Inflammatory macrophage treated with lipopolysaccharide for 1 hour (primary cell): Measurements from ENCODE around the gene CIB2.

Source experiments
- DNase-seq, 2 donors: peaks; one replicate each; pipeline ENCODE4 v3.0.0-alpha.2; 2020 to 2022

Gene CIB2

GRCh38 chr15:78149068-78149804, 18.0 kb upstream of the CIB2 start, which contains the start of gene IDH3A:
TSS of gene IDH3A (plus strand) at chr15:78149362. CDS start at chr15:78149404, 42 bp downstream.
- DNase-seq = peak; percentile 94 to 99

GRCh38 chr15:78148392-78149067, 17.3 kb upstream of the CIB2 start:
- no peak for DNase-seq

- no peak for DNase-seq
Measured at GRCh38 chr15:78147566-78147965, 16.3 kb upstream of the CIB2 start.

GRCh38 chr15:78146425-78147154, 15.3 kb upstream of the CIB2 start:
- DNase-seq = no peak

DNA sequence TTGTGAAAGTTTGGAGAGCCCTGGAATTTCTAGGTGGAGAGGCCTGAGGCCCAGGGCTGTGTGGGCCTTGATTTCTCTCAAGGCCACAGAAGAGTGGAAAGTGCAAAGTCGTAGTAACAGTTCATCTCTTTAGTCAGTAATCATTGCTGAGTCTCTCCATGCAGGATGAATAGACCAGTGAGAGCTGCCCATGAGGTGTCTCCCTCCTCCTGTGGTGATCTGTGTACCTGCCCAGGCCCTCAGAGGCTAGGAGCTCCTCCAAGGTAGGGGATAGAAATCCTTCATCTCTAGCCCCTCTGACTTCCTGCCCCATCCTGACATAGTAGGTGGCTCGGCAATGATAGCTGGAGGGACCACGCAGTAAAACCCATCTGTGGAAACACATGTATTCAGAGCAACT, 11.1 kb upstream of the CIB2 start:
- no peak for DNase-seq

DNA sequence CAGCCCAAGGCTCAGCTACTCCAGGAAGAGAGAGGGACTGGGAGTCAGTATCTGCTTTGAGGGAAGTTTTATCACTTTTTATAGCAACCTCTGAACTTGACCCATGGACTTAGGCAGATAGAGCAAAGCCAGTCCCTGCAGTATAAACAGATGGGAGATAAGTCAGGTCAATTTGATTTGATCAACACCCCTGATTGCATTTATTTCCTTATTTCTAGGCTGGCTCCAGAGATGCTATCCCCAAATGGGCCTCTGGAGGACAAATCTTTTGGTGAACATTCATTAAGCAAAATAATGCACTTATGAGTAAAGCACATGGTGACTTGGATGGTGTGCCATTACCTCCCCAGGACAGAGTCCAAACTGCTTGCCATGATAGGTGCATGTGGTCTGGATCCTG, 9.0 kb upstream of the CIB2 start:
- DNase-seq = no peak

DNA sequence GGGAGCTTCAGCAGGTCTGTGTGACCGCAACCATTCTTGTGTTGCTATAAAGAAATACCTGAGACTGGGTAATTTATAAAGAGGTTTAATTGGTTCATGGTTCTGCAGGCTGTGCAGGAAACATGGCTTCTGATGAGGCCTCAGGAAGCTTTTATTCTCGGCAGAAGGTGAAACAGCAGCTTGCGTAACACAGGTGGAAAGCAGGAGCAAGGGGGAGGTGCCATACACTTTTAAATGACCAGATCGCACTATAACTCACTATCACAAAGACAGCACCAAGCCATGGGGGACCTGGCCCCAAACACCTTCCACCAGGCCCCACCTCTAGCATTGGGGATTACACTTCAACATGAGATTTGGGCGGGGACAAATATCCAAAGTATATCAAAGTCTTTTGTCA, 8.3 kb upstream of the CIB2 start:
- DNase-seq = no peak

DNA sequence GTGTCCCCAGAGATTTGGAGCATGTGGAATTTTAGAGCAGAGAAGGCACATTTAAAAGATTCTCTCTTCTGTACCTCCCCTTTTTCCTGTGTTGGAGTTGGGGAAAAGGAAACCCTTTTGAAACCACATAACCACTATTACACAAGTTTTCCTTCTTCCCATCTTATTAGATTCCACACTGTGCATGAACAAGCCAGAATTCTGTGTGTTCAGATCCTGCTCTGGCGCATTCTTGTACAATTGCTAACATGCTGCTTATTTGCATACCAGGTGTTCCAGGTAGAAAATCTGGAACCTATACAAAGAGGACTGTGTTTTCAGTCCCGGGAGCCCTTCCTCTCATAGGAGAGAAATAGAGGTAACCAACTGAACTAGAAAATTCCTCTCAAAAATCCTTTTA, 2.6 kb upstream of the CIB2 start:
- no peak for DNase-seq

- no peak for DNase-seq
Measured at GRCh38 chr15:78130466-78131294, 565 bp downstream of the CIB2 start.

GRCh38 chr15:78129751-78130287, 1.4 kb downstream of the CIB2 start:
- no peak for DNase-seq

DNA sequence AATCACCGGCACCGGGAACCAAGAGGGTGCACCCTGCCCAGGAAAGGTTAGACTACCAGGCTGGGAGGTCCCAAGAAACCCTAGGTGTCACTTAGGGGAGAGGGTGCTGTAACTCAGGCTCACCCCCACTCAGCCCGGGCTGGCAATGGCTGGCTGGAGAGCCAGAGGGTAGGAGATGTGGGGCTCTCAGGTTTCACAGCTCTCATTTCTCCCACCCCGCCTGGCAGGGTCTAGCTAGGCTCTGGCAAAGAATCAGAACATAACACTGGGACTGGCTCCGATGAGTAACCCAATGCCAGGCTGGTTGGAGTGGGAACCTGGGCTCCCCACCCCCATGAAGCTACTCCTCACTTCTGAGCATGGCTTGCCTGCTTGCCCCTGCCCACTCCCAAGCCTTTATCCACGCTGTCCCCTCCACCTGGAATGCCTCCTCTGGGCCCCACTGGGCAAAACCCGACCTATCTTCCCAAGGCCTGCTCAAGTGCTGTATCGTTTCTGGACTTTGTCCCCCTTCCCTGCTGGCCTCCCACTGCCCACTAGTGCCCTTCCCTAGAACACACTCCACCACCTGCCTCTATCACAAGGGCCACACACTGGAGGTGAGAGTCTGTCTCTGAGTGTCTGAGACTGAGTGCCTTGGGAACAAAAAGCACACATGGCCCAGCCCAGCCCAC, 2.0 kb downstream of the CIB2 start:
- DNase-seq = no peak

DNA sequence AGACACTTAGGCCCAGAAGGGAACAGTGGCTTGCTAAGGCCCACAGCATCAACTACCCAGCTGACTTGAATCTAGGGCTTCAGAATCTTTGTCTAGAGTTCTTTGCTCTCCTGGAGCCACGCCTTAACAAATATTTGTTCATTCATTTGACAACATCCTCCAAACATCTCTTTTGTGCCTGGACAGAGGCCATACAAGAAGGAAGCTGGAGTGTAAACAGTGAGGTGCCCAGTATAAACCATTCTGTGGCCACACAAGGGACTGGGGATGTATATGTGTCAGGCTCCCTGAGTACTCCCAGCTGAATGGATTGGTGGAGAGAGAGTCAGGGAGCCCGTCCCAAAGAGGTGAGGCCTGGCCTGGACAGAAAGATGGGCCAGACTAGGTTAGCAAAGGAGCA, 3.4 kb downstream of the CIB2 start:
- DNase-seq = no peak

DNA sequence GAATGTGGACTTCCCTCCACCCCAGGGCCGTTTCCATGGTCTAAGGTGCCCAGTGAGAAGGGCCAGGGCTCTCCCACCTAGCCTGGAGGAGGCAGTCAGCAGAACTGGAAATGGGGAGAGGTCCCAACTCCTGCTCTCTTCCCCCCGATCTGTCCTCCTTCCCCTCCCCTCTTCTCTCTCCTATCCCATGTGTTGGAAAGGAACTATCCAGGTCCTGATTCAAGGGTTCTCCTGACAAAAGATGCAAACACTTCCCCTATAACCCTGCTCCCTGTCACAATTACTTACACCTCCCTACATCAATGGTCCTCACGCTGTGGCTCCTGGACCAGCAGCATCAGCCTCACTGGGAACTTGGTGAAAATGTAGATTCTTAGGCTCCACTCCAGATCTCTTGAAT, 6.0 kb downstream of the CIB2 start:
- no peak for DNase-seq

DNA sequence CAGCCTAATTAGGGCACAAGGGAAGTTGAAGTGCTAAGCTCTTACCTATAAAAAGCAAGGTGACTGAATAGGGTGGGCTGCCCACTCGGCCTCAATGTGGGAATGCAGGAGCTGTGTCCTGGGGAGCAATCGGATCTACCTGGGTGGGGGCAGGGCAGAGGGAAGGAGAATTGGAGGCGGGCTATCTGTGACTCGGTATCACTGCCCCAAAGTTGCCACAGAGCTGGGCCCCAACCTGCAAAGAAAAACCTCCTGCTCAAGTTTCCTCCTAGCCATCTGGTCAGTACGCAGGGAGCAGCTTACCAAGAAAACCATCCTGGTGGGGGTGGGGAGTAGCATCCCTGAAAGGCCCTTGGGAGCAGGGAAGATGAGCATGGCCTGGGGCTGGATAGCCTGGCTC, 10.7 kb downstream of the CIB2 start:
- DNase-seq = no peak

DNA sequence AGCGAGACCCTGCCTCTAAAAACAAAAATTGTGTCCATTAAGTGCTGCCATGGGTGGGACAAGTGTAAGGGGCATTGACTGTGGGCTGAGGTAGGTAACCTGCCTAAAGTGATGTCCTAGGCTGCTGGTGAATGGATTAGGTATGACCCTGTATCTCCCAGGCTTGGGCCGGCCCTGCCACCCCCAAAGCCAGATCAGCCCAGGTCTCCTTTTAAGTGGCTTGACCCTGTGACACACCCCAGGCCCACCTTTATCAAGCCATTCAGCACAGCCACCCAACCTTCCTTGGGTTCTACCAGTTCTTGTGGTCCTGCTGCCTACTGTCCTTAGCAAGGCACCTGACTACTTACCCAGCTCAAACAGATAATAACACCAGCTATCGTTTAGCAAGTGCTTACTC, 18.7 kb downstream of the CIB2 start:
- DNase-seq = no peak

DNA sequence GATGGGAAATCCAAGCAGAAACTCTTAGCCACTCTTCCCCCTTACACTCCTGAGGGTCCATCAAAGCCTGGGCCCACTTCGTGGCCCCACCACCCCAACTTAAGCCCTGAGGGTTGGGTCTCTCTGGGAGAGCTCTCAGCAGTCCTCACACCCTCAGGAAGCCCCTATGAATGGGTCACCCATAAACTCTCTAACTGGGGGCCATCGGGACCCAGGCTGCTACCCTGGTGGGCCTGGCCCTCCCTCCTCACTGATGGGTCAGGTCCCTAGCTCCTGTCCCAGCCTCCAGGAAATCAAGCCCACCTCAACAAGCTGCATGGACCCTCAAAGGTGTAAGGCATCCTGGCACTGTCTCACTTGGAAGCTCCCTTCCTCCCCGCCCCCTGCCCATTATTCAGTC, 19.5 kb downstream of the CIB2 start:
- no peak for DNase-seq

GRCh38 chr15:78110916-78111475, 20.2 kb downstream of the CIB2 start:
- DNase-seq = no peak

DNA sequence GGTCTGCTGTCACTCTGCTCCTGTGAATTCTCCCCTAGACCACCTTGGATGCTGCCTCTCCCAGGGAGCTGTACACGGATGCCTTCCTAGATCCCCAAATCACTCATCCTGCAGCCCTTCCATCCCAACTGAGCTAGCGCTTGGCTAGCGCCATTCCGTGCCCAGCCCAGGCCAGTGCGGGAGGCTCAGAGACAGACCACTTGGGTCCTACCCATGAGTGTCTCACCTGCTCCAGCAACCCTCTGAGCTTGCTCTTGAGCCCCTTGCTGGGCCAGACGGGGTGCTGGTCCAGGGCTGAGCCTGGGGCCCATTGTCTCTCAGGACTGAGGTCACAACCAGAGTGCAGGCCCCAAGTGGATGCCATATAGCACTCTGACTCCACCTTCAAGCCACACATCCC, 21.1 kb downstream of the CIB2 start:
- DNase-seq = no peak

DNA sequence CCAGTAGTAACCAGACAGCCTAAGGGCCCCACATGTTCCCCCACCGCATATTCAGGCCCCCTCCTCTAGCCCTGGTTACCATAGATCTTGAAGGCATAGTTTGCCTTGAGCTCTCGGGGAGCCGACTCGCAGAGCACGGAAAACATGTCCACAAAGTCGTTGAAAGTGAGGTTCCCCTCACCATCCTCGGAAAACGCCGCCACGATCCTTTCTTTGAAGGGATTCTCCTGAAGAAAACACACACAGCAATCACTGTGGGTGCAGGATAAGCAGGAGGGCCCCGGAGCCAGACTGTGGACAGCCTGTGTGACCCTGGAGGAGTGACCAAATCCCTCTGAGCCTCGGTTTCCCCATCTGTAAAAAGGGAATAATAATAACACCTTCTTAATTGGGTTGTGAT, 22.1 kb downstream of the CIB2 start:
- DNase-seq = no peak

GRCh38 chr15:78108300-78109084, 22.8 kb downstream of the CIB2 start:
- DNase-seq = peak; percentile 86 to 93

DNA sequence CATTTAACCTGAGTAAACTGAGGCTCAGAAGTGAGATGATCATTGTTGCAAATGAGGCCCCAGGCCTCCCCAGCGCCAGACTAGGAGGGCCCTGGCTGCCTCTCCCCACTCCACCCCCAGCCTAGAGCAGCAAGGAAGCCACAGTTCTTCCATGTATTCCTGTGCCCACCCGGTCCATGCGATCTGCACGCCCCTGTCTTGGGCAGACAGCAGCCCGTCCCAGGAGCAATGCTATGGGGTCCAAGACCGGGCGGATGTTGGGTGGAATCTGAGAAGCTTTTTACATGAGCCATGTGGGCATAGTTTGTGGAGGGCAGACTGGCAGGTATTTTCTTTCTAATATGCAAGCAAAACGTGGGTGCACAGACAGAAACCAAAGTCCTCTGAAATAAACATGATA, 23.8 kb downstream of the CIB2 start:
- no peak for DNase-seq
